NCI-H2171 (cell line): ENCODE results near the gene ANO8.
A peak's percentile ranks its signal among the peaks of the same experiment; 100 is the strongest.
"Not testable (repeated sequence)": the region's sequence is repeated elsewhere in the genome, so short reads cannot be mapped to it uniquely, and the experiment has no call there.

Source experiments
- DNase-seq: peaks from one replicate; lab custom pipeline; 2025; lab: John Stamatoyannopoulos, UW

The ANO8 gene, protein sequence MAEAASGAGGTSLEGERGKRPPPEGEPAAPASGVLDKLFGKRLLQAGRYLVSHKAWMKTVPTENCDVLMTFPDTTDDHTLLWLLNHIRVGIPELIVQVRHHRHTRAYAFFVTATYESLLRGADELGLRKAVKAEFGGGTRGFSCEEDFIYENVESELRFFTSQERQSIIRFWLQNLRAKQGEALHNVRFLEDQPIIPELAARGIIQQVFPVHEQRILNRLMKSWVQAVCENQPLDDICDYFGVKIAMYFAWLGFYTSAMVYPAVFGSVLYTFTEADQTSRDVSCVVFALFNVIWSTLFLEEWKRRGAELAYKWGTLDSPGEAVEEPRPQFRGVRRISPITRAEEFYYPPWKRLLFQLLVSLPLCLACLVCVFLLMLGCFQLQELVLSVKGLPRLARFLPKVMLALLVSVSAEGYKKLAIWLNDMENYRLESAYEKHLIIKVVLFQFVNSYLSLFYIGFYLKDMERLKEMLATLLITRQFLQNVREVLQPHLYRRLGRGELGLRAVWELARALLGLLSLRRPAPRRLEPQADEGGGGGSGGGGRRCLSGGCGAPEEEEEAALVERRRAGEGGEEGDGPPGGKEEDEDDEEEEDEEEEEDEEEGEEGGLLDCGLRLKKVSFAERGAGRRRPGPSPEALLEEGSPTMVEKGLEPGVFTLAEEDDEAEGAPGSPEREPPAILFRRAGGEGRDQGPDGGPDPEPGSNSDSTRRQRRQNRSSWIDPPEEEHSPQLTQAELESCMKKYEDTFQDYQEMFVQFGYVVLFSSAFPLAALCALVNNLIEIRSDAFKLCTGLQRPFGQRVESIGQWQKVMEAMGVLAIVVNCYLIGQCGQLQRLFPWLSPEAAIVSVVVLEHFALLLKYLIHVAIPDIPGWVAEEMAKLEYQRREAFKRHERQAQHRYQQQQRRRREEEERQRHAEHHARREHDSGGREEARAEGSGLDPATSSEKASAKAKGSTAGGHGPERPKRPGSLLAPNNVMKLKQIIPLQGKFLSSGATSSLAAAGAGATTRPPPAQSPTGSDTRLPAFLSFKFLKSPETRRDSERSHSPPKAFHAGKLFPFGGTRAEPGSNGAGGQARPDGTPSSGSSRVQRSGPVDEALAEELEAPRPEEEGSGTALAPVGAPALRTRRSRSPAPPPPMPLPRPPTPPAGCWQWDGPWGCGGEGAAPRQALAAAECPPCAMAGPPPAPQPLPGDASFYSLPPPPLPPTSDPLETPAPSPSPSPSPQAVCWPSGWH

DNA sequence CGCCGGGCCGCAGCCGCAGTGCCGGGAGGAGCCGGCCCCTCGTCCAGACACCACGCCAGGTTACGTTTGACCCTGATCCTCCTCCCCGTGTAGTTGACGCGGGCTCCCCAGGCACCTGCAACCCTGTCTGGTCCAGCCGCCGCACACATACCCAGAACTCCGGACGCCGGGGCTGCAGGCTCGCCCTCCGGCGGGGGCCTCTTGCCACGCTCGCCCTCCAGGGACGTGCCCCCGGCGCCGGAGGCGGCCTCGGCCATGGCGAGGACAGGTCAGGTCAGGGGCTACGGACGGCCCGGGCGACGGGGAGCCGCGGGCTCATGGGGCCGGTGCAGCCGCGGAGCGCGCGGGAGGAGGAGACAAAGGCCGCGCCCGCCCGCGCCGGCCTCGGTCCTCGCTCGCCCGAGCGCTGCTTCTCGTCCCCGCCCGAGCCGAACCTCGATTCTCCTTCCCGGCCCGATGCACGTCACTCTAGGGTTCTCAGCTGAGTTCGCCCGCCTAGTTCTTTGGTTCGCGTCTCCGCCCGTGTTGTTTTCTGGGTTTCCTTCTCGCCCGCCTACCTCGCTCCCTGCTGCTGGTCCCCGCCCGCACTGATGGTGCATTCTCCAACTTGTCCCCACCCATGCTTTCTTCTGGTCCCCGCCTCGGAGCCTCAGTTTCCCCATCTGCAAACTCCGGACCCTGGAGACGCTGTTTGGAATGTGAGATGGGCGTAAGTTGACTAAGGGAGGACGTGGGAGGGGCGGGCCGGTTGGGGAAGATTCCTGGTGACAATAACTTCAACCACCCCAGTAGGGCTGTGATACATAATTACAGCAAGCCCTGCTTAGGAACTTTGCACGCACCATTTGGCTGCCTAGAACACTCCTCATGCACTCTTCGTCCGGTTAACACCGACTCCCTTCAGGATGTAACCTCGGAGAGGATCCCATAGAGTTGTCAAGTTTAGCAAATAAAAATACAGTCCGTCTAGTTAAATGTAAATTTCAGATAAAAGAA, at the start of gene ANO8:
Gene ANO8, minus strand, starts transcription at position 442 of the 996 bp plus-strand sequence. Its CDS starts 185 bp downstream, at position 257.
- DNase-seq = peak; percentile 97

DNA sequence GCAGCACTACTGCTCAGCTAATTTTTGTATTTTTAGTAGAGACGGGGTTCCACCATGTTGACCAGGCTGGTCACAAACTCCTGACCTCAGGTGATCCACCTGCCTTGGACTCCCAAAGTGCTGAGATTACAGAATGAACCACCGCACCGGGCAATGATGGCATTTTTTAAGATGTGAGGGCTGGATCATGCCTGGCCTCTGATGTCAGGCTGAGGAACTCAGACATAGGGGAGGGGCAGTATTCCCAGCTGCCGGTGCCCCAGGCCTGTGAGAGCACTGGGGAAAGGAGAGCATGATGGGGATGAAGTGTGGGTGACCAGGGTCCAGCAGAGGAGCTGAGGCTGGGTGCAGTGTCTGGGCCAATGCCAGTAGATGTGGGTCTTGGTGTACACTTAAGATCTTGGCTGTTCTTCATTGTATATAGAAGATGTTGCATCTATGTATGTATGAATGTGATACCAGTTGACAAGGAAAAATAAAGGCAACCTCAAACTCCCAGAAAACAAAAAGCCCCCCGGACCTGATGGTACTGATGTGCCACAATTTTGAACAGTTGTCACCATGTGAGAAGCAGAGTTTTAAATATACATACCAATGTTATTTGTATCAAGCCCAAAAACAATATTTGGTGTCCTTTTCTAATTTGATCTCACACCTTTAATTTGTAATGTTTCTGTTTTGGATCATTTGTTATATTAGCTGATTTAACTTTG, 45.9 kb upstream of the ANO8 start:
- DNase-seq = no peak

DNA sequence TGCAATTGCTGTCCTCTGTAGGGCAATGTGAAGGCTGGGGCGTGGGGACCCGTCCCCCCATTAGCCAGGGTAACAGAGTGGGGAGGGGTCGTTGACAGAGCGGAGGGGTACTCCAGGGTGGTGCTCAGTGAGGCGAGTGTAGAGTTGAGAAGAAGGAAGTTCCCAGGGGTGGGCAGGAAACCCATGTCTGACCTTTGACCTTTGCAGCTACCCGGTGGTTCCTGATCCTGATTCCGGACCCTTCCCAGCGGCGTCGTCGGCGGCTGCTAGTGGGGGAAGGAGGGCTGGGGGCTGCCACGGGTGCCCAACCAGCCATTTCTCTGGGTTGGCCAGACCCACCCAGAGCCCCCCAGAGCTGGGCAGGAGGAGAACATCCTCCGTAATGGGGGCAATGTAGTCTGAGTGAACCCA, 44.6 kb upstream of the ANO8 start:
- DNase-seq = no peak

DNA sequence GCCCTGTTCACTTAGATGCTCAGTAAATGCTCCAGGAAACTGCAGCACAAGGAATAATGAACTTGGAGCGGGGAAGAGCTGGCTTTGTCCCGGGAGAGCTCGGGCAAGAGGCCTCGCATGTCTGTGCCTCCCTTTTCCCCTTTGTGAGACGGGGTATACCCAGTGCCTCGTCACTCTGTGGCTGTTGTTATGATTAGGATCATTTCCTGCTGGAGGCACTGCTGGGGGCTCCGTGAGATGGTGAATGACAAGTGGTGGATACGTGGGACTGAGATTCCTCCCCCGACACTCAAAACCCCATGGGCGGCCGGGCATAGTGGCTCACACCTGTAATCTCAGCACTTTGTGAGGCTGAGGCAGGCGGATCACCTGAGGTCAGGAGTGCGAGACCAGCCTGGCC, 43.6 kb upstream of the ANO8 start:
- DNase-seq = no peak

DNA sequence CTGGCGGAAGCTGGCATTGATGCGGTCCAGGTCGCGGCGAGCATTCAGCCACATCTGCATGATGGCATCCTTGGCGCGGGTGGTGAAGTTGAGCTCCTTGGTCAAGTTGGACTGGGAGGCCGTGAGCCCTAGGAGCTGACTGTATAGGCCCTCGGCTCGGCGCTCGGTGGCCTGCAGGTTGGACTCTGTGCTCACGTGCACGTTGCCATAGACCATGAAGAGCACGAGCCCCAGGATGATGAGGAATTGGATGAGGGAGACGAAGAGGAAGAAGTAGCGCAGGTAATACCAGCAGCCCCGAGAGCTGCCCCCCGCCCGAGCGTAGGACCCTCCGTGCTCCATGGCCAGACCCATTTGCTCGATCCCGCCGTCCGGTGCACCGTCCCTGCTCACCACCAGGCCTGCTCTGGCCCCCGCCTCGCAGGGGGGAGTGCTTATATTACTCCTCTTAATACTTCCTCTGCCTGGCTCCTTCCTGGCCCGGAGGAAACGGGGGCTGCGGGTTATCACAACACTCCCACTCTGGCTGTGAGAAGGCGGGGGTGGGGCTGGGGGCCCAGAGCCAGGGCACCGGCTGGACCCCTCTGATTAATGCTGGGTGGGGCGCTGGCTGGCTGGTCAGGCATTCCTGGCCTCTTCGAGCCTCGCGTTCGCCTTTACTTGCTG, 42.4 kb upstream of the ANO8 start, which contains the start of gene PLVAP:
Gene PLVAP, minus strand, starts transcription at position 408 of the 666 bp plus-strand sequence. Its CDS starts 54 bp downstream, at position 354.
- DNase-seq = no peak

DNA sequence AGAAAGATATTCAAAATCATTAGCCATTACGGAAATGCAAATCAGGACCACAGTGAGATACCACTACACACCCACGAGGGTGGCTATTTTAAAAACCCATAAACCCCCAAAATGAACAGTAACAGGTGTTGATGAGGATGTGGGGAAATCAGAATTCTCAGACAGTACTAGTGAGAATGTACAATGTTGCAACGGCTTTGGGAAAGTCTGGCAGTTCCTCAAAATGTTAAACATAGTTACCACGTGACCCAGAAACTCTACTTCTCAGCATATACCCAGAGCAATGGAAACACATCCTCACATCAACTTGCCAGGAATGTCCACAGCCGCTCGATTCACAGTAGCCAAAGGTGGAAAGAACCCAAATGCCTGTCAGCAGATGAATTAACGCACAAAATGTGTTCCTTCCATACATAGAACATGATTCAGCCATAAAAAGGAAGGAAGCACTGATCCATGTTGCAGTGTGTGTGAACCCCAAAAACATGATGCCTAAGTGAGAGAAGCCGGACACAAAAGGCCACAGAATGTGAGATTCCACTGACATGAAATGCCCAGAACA, 35.5 kb upstream of the ANO8 start:
- DNase-seq = no peak

DNA sequence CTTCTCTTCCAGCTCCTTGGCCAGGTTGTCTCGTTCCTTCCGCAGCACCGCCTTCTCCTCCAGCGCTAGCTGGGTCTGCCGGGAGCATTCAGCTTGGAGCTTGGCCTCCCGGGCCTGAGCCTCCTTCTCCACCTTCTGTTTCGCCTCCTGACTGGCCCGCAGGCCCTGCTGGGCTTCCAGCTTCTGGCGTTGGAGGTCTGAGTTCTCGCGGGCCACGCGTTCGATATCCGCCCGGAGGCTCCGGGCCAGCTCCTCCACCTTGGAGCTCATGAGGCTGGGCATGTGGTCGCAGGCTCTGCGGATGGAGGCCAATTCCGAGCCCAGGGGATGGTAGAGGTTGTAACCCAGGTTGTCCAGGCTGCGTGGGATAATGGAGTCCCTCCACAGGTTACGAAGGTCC, 30.7 kb upstream of the ANO8 start:
- DNase-seq = no peak

DNA sequence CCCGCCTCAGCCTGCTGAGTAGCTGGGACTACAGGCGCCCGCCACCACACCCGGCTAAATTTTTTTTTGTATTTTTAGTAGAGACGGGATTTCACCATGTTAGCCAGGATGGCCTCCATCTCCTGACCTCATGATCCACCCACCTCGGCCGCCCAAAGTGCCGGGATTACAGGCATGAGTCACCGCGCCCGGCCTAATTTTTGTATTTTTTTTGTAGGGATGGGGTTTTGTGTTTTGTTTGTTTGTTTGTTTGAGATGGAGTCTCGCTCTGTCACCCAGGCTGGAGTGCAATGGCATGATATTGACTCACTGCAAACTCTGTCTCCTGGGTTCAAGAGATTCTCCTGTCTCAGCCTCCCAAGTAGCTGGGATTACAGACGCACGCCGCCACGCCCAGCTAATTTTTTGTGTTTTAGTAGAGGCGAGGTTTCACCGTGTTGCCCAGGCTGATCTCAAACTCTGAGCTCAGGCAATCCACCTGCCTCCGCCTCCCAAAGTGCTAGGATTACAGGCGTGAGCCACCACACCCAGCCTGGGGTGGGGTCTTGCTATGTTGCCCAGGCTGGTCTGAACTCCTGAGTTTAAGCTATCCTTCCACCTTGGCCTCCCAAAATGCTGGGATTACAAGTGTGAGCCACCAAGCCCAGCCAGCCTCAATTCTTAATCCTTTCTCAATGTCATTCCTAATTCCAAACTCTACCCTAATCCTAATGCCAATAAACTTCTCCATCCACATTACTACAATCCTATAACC, 29.4 kb upstream of the ANO8 start:
- DNase-seq = not testable (repeated sequence)

DNA sequence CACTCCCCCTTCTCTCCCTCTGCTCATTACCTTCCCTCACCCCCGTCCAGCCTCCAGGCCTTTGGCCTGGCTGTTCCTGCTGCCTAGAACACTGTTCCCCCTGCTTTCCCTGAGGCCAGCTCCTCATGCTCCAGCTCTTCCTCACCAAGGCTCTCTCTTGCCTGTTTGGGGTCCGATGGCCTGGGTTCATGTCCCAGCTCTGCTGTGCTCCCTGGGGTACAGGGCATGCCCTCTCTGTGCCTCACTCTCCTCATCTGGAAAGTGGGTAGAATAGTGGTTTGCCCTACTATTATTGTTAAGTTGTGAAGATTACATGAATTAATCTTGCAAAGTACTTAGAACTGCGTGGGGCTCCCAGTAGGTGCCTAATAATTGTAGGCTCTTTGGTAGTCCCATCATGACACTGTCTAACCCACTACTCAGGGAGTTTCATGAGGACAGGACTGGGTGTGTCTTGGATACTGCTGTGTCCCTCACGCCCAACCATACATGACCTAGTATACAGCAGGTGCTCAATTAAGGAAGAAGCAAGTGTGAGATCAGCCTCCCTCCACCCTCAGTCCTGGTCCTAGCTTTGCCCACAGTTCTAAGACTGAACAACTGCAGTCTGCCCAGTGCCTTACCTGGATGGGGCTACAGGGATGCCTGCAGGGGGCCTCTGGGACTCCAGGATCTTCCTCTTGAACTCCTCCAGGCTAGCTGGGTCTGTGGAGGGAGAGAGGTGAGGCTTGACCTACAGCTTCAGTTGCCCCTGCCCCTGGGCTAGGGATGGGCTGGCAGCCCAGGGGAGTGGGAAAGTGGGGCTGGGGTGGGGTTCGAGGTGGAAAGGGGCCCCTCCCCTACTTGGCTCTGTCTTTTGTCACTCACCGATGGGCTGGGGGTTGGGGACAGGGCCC, 25.5 kb upstream of the ANO8 start:
- no peak for DNase-seq

DNA sequence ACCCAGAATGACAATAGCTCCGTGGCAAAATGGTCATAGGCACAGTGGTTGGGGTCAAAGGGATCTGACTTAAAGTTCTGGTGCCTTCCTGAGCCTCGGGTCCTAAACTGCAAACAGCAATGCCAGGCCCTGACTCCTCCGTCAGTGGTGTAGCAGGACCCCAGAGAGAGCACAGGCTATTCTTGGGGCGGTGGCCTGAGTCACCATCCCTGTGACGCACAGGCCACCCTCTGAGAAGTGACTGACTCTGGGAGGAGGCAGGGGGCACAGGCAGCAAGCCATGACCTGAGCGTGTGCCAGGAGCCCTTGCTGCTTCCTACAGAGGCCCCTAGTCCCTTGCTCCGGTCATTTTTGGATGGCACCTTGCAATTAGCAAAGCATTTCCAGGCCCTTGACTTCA, 23.7 kb upstream of the ANO8 start:
- DNase-seq = no peak

DNA sequence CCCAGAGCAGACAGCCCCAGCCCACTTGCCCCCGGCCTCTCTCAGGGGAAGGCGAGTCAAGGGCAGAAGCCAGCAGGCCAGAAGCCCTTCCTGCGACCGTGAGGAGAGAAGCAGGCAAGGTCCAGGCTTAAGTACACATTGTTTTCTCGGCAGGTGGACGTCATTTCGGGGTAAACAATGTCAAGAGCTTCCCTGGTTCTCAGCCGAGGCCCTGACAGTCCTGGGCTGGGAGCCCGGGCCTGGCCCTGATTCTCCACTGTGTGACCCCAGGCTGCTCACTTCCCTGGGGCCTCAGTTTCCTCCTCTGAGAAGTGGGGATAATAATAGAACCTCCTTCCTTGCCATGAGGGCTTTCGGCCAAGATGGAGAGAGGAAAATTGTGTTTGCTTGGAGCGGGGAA, 23.1 kb upstream of the ANO8 start:
- DNase-seq = no peak

DNA sequence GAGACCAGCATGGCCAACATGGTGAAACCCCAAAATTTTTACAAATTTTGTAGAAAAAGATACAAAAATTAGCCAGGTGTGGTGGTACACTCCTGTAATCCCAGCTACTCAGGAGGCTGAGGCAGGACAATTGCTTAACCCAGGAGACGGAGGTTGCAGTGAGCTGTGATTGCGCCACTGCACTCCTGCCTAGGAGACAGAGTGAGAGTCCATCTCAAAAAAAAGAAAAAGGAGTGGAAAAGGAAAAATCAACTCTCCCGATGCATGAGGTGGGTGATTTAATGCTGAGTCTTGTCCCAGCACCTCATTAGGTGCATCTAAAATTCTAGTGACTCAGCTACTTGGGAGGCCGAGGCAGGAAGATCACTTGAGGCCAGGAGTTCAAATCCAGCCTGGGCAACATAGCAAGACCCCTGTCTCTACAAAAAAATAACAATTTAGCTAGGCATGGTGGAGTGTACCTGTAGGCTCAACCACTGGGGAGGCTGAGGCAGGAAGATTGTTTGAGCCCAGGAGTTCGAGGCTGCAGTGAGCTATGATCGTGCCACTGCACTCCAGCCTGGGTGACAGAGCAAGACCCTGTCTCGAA, 22.5 kb upstream of the ANO8 start:
- DNase-seq = no peak

DNA sequence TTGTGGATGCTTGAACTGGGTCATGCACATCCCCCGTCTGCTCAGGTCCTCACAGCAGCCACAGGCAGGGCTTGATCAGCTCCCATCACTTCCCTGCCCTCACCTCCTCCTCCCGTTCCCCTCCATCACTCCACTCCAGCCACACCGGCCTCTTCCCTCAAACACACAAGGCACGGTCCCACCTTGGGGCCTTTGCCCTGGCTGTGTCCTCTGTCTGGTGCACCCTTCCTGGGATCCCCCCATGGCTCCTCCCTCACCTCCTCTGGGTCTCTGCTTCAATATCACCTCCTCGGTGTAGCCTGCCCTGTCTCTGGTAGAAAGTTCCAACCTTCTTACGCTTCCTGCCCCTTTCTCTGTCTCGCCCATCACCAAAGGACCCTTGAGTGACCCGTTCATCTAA, 18.7 kb upstream of the ANO8 start:
- no peak for DNase-seq

DNA sequence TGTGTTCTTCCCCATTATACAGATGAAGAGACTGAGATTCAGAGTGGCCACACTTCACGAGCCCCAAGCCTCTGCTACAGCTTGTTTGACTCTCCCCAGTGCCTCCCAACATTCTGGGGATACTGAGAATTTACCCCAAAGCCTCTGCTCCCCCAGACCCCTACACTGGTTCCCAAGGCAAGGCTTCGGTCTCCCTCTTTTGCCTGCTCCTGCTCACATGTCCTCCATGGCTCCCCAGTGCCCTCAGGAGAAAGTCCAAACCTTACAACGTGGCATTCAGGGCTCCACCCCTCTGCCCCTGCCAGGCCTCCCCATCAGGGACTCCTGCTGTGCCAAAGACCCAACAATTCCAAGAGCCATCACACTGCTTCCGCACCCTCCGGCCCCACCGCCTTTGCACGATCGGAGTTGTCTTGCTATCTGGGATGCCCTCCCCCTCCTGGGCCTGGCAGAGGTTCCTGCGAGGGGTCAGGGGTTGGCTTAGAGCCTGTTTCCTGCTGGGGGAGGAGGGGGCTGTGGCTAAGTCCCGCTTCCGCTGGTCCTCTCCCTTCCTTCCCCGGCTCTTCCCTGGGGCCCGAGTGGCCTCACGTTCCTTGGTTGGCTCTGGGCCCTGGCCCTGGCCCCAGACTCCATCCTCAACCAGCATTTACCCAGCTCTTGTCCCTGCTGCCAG, 18.1 kb upstream of the ANO8 start:
- no peak for DNase-seq

DNA sequence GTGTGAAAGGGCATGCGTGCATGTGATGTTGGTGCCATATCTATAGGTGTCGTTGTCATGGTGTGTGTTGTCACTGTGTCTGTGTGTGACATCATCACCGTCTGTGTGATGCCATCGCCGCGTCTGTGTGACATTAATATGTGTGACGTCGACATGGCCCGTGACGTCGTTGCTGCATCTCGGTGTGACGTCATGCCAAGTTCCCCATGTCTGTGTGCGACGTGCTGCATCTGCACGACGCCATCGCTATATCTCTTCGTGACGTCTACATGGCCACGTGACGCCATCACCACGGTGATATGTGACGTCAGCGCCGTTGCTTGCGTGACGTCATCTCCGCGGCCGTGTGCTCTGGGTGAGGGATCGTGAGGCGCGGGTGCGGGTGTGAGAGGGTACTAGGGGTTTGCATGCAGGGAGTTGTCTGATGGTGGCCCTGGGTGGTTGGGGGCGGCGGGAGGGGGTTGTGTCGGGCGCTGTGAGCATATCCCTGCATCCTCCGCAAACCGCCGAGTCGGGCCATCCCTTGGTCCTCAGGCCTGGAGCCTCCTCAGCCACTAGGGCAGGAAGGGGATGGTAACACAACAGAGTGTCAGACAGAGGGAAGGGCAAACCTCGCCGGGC, 17.3 kb upstream of the ANO8 start:
- DNase-seq = no peak

DNA sequence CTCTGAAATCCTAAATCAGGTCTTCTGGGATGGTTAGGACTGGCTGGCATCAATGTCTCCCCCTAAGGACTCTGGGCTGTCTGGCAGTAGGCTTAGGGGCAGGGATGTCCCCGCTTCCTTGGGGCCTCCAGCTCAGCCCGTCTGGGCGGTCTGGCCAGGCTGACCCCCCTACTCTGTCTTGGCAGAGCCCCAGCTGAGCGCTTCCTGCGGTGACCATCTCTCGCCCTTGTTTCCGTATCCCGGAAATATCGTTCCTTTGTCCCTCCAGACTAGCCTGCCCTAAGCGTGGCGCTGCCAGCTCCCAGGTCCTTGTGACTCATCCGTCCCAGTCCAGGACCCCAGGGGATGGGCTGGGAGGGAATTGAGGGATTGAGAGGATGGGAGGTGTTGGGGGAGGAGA, 14.0 kb upstream of the ANO8 start:
- DNase-seq = no peak
